Measurements from ENCODE around the gene AKR1C2.
"Not testable (repeated sequence)": the region's sequence is repeated elsewhere in the genome, so short reads cannot be mapped to it uniquely, and the experiment has no call there.

The AKR1C2 gene

DNA sequence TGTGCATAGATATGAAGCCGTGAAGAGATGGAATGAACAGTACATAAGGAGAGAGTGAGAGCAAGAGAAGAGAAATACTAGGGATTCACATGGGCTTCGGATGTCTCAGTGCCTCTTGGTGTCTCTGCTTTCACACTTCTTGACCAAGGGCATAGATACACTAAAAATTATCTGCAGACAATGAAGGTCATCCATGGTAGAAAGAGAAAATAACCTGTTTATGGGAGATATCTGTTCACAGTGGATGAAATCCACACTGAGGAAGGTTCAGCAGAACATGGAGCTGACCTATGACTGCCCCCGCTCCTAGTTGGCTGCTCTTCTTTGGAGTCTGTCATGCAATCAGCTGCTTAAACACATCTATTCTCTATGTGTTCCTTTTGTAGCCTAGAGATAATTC lies 34.4 kb downstream of the AKR1C2 start:
- not testable (repeated sequence) for DNase-seq (ENCODE audit: low read depth in 2 of 2)

GRCh38 chr10:4967189-4967588 lies 36.5 kb downstream of the AKR1C2 start:
- H3K4me3 ChIP-seq (replicated peaks in 1 of 2; ENCODE audit: low read depth in 2 of 2, low read length in 2 of 2); DNase-seq (ENCODE audit: low read depth in 2 of 2): not testable (repeated sequence)

More for the DNA sequence above, 34.4 kb downstream of the AKR1C2 start:
- not testable (repeated sequence) for H3K4me3 ChIP-seq (replicated peaks in 1 of 2; ENCODE audit: low read depth in 2 of 2, low read length in 2 of 2)

DNA sequence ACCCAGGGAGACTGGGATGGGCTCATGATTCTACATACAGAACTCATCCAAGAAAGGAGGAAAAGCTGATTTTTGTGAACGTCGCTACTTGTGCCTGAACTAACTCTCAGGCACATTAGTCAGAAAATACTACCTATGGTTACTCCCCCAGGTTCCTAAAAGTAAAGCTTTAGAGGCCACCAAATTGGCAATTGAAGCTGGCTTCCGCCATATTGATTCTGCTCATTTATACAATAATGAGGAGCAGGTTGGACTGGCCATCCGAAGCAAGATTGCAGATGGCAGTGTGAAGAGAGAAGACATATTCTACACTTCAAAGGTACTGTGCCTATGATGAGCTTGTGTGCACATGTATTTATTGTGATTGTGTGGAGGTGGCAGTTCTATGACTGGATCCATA lies 37.9 kb downstream of the AKR1C2 start:
- not testable (repeated sequence) for H3K4me3 ChIP-seq (replicated peaks in 1 of 2; ENCODE audit: low read depth in 2 of 2, low read length in 2 of 2)

GRCh38 chr10:4963815-4964154 lies 39.9 kb downstream of the AKR1C2 start:
- DNase-seq (ENCODE audit: low read depth in 2 of 2): not testable (repeated sequence)
- H3K4me3 ChIP-seq (replicated peaks in 1 of 2; ENCODE audit: low read depth in 2 of 2, low read length in 2 of 2): peak overlapping the region; percentile 12 to 39

More for the DNA sequence above, 37.9 kb downstream of the AKR1C2 start:
- not testable (repeated sequence) for DNase-seq (ENCODE audit: low read depth in 2 of 2)

GRCh38 chr10:4962876-4963814 lies 40.5 kb downstream of the AKR1C2 start, which contains the start of gene AKR1C1:
Gene AKR1C1, plus strand, starts transcription at chr10:4963415. Its CDS starts 30 bp downstream, at chr10:4963445.
- H3K4me3 ChIP-seq (replicated peaks in 1 of 2; ENCODE audit: low read depth in 2 of 2, low read length in 2 of 2): peak within 1 kb of the TSS; percentile 23 to 47
- DNase-seq (ENCODE audit: low read depth in 2 of 2): peak; percentile 41 to 71

GRCh38 chr10:4962308-4962707 lies 41.3 kb downstream of the AKR1C2 start:
- H3K4me3 ChIP-seq (replicated peaks in 1 of 2; ENCODE audit: low read depth in 2 of 2, low read length in 2 of 2): not testable (repeated sequence)
- DNase-seq (ENCODE audit: low read depth in 2 of 2): peak in 1 of 2 donors; percentile 21

DNA sequence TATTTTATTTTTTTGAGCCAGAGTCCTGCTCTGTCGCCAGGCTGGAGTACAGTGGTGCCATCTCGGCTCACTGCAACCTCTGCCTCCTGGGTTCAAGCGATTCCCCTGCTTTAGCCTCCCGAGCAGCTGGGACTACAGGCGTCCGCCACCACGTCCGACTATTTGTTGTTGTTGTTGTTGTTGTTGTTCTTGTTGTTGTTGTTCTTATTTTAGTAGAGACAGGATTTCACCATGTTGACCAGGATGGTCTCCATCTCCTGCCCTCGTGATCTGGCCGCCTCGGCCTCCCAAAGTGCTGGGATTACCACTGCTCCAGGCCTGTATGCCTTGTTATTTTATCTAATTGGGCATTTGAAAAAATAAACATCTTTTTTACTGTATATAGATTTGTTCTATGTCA lies 42.1 kb downstream of the AKR1C2 start:
- H3K4me3 ChIP-seq (replicated peaks in 1 of 2; ENCODE audit: low read depth in 2 of 2, low read length in 2 of 2); DNase-seq (ENCODE audit: low read depth in 2 of 2): not testable (repeated sequence)

DNA sequence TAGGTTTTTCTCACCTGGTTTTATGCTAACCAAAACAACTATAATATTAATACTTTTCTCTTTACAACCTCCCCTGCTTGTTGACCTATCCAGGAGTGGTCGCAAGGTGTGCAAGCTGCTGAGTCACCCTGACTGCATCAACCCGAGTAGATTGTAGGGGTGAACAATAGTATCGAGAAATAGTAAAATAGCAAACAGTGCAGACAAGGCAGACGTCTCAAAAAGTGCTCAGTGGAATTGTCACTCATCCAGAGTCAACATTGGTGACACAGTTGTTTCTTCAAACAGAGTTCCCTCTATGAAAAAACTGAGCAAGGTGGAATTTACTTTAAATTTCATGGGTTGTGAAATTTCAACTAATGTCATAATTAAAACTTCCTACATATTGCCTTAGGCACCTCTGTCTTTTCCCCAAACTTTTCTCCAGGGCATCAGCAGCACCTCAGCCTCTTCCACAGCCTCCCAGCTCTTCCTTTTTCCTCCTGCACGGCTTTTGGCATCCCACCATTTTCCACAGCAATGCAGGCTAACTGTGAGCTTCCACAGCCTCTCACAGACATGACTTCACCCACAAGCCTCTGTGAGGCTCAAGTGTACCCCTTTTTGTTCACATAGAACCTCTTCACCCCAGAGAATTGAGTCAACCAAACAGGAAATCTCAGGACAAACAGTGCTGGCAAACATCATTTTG lies 46.6 kb downstream of the AKR1C2 start:
- H3K4me3 ChIP-seq (replicated peaks in 1 of 2; ENCODE audit: low read depth in 2 of 2, low read length in 2 of 2); DNase-seq (ENCODE audit: low read depth in 2 of 2): not testable (repeated sequence)

DNA sequence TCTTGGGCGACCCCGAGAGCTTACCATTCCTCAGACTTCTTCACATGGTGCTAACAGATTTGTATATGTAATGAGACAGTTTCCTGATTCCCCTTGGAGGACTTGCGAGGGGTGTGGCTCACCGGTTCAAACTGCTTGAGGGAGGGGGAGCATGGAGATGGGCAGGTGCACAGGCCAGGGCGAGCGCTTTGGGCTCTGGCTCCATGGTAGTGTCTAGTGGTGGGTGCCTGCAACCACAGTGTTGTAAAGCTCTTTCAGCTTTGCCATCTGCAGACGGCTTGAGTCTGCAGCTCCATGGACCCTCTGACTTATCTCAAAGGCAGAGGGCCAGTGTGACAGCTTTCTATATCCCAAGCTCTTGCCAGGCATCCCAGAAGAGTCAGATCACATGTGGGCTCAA lies 47.6 kb downstream of the AKR1C2 start:
- DNase-seq (ENCODE audit: low read depth in 2 of 2); H3K4me3 ChIP-seq (replicated peaks in 1 of 2; ENCODE audit: low read depth in 2 of 2, low read length in 2 of 2): not testable (repeated sequence)

DNA sequence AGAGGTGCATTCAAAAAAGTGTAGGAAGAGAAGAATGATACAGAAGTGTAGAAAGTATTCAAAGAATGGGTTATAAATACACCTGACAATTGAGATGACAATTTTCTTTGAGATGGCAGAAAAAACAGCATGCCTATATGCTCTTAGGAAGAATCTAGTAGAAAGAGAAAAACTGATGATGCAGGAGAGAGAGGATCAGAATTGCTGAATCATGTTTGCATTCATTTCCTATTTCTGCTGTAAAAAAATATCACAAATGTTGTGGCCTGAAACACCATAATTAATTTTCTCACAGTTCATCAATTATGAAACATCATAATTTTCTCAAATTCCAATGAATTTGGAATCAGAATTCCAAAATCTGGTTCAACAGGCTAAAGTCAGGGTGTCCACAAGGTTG lies 50.3 kb downstream of the AKR1C2 start:
- TF ChIP-seq, protein P1, sequence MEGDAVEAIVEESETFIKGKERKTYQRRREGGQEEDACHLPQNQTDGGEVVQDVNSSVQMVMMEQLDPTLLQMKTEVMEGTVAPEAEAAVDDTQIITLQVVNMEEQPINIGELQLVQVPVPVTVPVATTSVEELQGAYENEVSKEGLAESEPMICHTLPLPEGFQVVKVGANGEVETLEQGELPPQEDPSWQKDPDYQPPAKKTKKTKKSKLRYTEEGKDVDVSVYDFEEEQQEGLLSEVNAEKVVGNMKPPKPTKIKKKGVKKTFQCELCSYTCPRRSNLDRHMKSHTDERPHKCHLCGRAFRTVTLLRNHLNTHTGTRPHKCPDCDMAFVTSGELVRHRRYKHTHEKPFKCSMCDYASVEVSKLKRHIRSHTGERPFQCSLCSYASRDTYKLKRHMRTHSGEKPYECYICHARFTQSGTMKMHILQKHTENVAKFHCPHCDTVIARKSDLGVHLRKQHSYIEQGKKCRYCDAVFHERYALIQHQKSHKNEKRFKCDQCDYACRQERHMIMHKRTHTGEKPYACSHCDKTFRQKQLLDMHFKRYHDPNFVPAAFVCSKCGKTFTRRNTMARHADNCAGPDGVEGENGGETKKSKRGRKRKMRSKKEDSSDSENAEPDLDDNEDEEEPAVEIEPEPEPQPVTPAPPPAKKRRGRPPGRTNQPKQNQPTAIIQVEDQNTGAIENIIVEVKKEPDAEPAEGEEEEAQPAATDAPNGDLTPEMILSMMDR (IDR thresholded peaks at IDR 0.05; ENCODE audit: low read depth, low read length): no peak
- no peak overlapping the region for H3K4me3 ChIP-seq (replicated peaks in 1 of 2; ENCODE audit: low read depth in 2 of 2, low read length in 2 of 2)
- no peak for DNase-seq (ENCODE audit: low read depth in 2 of 2)

- H3K4me3 ChIP-seq (replicated peaks in 1 of 2; ENCODE audit: low read depth in 2 of 2, low read length in 2 of 2); DNase-seq (ENCODE audit: low read depth in 2 of 2): not testable (repeated sequence)
Measured at GRCh38 chr10:4951512-4952162, 52.0 kb downstream of the AKR1C2 start.

Measured in cardiac fibroblast (primary cell).